ENCODE data around the gene FAM124B. TPM values are rescaled to one million over a fixed set of nuclear protein-coding genes. Genes with fewer than 3 reads are reported as not detected.
A peak's percentile ranks its signal among the peaks of the same experiment; 100 is the strongest.
"Not testable (repeated sequence)": the region's sequence is repeated elsewhere in the genome, so short reads cannot be mapped to it uniquely, and the experiment has no call there.

Gene FAM124B
- total RNA-seq, 1 donor = 46.3 TPM

DNA sequence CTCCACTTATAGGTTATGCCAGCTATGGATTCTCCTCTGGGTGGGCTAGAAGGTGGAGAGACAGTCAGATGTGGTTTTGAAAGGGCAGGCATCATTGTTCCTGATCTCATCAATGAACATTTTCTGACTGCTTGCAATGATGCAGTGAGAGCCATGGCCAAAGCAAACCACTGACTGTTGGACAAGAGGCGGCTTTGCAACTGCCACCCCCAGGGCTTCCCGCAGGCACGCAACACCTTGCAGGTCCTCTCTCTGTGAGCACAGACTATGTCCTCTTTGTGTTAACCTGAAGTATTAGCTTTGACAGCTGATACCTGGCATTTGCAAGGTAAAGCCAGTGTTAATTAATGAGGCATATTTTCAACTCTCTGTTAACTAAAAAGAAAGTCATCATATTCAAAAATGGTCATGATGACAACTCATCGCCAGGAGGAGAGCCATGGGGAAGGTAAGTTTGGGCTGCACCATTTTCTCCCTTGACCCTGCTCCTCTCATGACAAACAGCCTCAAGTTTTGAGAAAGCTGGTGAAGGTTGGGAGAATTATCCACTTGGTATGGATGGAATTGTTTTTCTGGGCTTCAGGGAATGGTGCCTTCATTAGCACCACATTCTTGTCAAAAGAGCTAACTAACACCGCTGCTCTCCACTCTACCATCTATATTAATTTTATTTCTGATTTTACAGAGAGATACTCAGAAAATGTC is 14.9 kb upstream of the FAM124B start:
- no peak for DNase-seq (ENCODE audit: low read depth in 2 of 3, low spot score in 2 of 3)

DNA sequence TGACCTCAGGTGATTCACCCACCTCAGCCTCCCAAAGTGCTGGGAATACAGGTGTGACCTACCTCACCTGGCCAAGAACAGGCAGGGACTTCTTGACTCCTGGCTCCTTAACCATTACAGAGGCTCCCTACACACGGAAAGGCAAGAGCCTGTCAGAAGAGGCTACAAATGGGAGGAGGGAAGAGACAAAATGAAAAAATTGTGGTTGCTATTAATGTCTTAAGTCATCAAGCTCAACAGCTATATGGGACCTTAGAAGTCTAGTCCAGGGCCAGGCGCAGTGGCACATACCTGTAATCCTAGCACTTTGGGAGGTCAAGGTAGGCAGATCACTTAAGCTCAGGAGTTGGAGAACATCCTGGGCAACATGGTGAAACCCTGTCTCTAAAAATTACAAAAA is 11.5 kb upstream of the FAM124B start:
- DNase-seq (ENCODE audit: low read depth in 2 of 3, low spot score in 2 of 3) = no peak

- DNase-seq (ENCODE audit: low read depth in 2 of 3, low spot score in 2 of 3) = no peak
These were observed 10.5 kb upstream of the FAM124B start for GRCh38 chr2:224412141-224413015.

DNA sequence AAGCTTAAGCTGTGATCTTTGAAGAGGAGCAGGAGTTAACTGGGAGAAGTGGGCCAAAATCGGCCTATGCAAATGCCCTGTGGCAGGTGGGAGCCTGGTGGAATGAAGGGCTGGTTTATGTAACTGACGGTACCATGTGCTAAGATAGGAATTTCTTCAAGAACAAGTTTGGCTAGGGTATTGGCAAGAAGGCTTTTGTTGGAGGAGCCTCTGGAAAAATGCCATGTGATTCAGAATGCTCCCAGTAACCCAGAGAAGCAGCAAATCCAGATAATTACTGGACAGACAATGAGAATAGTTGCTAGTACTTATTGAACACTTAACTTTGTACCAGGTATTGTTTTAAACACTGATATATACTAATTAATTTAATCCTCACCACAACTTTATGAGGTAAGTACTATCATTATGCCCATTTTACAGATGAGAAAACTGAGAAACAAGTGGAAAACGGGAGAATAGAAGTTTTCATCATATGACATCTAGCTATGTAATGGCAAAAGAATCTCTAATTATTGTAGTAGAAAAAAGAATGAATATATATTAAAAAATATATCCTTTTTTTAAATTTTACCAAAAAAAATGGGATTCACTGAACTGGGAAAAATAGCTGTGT is 9.1 kb upstream of the FAM124B start:
- DNase-seq (ENCODE audit: low read depth in 2 of 3, low spot score in 2 of 3) = no peak

GRCh38 chr2:224408676-224409075 is 6.8 kb upstream of the FAM124B start:
- DNase-seq (ENCODE audit: low read depth in 2 of 3, low spot score in 2 of 3) = peak in 1 of 3 donors; percentile 73

DNA sequence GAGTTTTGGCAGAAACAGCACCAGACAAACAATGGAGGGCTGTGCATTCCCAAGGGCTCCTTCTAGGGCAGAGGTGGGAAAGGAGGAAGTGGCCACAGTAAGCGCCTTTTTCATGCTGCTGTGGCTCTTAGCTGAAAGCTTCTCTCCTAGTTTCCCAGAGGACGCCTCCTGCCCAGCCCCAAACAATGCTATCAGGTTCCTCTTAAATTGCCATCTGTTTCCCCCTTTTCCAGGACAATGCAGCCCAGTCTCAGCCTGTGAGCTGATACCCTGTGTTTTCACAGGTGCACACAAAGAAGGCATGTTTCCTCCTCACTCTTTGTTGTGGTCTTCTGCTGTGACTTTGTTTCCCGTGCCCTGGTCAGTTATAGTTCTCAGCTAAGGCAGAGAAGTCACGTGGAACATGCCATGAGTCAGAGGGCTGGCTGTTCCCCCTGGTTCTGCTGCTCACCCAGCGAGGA is 5.4 kb upstream of the FAM124B start:
- peak in 1 of 3 donors; percentile 16 for DNase-seq (ENCODE audit: low read depth in 2 of 3, low spot score in 2 of 3)

- DNase-seq (ENCODE audit: low read depth in 2 of 3, low spot score in 2 of 3) = peak in 1 of 3 donors; percentile 48
These were observed 4.0 kb upstream of the FAM124B start for GRCh38 chr2:224405841-224406370.

DNA sequence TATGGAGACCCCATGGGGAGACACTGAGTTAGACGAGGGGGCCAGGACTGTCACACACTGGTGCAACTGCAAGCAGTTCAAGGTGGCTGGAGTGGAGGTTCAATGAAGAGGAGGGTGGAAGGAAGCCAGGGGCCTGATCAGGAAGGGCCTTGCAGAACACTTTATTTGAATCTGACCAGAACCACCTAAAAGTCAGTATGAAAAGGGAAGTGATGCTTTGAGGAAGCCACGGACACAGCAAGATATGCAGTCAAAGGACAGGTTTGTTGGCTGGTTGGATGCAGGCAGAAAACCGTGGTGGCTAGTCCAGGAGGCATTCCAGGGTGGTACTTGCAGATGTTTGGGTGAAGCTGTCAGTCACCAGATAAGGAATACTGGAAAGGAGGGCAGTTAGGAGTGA is 3.5 kb upstream of the FAM124B start:
- DNase-seq (ENCODE audit: low read depth in 2 of 3, low spot score in 2 of 3) = peak in 1 of 3 donors; percentile 53

- no peak for DNase-seq (ENCODE audit: low read depth in 2 of 3, low spot score in 2 of 3)
These were observed 2.9 kb upstream of the FAM124B start for GRCh38 chr2:224404796-224405195.

- no peak for DNase-seq (ENCODE audit: low read depth in 2 of 3, low spot score in 2 of 3)
These were observed 1.8 kb upstream of the FAM124B start for GRCh38 chr2:224403657-224404056.

DNA sequence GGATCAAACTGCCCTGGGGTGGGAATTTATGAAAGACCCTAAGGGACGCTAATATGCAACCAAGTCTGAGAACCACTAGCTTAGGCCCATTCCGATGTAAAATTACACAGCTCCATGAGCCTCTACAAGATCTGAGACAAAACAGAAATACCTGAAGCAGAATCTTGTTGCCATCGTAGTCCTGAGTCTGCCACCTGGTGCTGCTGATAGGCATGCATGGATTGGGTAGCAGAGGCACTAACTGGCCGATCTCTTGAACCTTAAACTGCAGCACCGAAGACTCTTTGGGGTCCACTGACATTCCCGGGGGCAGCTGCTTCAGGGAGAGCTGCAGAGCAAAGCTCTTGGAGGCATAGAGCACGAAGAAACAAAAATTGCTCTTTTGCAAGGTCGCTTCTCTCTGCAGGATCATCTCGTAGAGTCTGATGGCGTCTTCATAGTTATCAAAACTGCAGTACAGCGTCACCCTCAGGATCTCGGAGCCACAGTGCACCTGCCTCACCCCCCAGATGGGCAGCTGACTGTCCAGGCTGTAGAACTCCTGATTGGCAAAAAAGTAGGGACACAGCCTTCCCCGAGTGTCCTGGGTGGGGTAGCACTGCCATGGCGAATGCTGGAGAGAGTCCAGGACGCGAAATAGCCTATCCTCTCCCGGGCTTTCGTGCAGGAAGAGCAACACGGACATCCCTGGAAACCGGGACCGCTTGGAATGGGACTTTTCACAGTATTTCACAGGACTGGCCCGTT is 848 bp downstream of the FAM124B start:
- peak in 1 of 3 donors; percentile 53 for DNase-seq (ENCODE audit: low read depth in 2 of 3, low spot score in 2 of 3)

- no peak for DNase-seq (ENCODE audit: low read depth in 2 of 3, low spot score in 2 of 3)
These were observed 1.6 kb downstream of the FAM124B start for GRCh38 chr2:224400174-224400810.

DNA sequence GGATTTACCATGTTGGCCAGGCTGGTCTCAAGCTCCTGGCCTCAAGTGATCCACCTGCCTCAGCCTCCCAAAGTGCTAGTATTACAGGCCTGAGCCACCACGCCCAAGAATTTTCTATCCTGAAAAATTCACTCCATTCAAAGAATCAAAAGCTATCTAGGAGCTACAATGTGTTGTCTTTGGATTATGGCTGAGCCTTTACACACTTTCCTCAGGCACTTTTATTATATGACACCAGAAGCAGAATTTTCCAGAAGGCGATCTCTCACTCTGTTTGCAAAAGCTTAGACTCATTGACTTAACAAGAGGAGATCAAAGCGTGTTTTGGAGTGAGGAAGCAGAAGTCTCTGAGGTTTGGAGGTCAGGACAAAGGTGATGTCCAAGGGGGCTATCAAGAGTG is 3.6 kb downstream of the FAM124B start:
- no peak for DNase-seq (ENCODE audit: low read depth in 2 of 3, low spot score in 2 of 3)

DNA sequence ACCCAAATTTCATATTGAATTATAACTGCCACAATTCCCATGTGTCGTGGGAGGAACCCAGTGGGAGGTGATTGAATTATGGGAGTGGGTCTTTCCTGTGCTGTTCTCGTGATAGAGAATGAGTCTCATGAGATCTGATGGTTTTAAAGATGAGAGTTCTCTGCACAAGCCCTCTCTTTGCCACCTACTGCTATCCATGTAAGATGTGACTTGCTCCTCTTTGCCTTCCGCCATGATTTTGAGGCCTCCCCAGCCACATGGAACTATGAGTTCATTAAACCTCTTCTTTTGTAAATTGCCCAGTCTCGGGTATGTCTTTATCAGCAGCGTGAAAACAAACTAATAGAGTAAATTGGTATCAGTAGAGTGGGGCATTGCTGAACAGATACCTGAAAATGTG is 4.8 kb downstream of the FAM124B start:
- DNase-seq (ENCODE audit: low read depth in 2 of 3, low spot score in 2 of 3) = not testable (repeated sequence)

DNA sequence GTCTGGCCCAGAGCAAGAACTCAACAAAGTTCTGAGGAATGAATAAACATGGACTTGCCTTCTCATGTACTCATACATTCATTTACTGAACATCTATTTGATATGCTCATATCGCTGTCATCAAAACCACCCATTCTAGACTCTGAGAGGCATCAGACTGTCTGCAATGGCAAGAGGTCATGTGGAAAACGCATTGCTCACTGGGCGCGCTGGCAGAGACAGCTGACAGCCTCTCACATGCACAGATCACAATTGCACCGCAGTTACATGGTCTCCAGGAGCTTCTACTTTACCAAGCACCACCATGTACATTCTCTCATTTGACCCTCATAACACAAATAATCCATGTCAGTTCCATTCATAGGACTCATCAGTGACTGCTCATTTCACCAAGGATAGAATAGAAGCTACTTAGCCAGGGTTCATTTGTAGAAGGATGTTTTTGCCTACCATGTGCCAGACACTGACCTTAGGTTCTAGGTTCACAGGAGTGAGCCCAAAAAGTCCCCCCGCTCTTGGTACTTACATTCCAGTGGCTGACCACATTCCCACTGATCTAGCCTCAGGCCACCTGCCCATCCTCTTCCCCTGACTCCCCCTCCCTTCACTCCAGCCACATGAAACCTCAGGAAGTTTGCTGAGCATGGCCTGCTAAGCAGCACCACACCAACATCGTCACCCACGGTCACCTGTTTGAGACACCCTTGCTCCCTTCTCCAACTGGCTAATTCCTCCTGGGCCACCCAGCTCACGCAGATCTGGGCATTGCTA is 6.1 kb downstream of the FAM124B start:
- no peak for DNase-seq (ENCODE audit: low read depth in 2 of 3, low spot score in 2 of 3)

GRCh38 chr2:224393157-224393872 is 8.6 kb downstream of the FAM124B start:
- DNase-seq (ENCODE audit: low read depth in 2 of 3, low spot score in 2 of 3) = no peak

DNA sequence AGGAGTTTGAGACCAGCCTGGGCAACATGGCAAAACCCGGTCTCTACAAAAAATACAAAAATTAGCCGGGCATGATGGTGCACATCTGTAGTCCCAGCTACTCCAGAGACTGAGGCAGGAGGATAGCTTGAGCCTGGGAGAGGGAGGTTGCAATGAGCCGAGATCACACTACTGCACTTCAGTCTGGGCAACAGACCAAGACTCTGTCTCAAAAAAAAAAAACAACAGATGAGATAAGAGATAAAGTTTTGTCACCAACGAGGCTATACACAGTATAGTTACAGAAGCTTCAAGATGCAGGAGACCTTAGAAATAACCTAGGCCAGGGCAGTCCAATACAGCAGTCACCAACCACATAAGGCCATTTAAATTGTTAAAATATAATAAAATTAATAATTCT is 9.4 kb downstream of the FAM124B start:
- DNase-seq (ENCODE audit: low read depth in 2 of 3, low spot score in 2 of 3) = peak in 1 of 3 donors; percentile 28

GRCh38 chr2:224389317-224389716 is 12.6 kb downstream of the FAM124B start:
- DNase-seq (ENCODE audit: low read depth in 2 of 3, low spot score in 2 of 3) = no peak

DNA sequence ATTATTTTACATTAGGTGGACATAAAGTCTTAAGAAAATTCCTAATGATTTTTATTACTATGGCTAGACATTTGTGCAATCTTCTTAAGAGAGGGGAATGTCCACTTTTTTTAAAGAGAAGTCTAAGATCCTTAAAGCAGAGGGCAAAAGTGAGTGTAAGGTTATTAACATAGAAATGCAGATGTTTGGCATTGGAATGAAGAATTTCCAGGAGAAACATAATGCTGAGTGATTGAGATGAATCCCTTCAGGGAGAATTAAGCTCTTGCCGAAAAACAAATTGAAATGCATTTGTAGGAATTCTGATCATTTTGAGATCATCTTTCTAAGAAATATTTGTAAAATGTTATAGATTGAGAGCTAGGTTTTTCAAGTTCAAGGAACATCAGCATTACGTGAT is 15.0 kb downstream of the FAM124B start:
- no peak for DNase-seq (ENCODE audit: low read depth in 2 of 3, low spot score in 2 of 3)
